Purkinje cell (primary cell): ENCODE data around the gene UQCRFS1. TPM values are rescaled to one million over a fixed set of nuclear protein-coding genes. Genes with fewer than 3 reads are reported as not detected.

Source experiments
- polyA plus RNA-seq: library from polyadenylated mRNA; unstranded; fragments of >200 nt; fragmentation: Nextera tagmentation; gene quantifications from 2 replicates; pipeline ENCODE4 v1.2.1, GENCODE V29; 2014

UQCRFS1 gene
- polyA plus RNA-seq: 44.8 and 66.2 TPM in 2 replicates

GRCh38 chr19:29212648-29213573 lies at the start of gene UQCRFS1:
TSS of gene UQCRFS1 (minus strand) at chr19:29213151. CDS start at chr19:29213118, 33 bp downstream.

